ENCODE data around the gene CLEC4G. TPM values are rescaled to one million over a fixed set of nuclear protein-coding genes. Genes with fewer than 3 reads are reported as not detected.
A peak's percentile ranks its signal among the peaks of the same experiment; 100 is the strongest.

CLEC4G gene
- total and polyA plus RNA-seq, 2 donors from 2014 or later, result 0.72 to 1.1 TPM

GRCh38 chr19:7756258-7756657 is 24.3 kb upstream of the CLEC4G start:
- intact Hi-C loops (cut with DNase I), result no loop called here
- H3K27ac ChIP-seq (ENCODE audit: low read depth in 2 of 2, low read length in 2 of 2), result no peak overlapping the region
- H3K36me3 ChIP-seq (ENCODE audit: control insufficient read depth in 2 of 3, insufficient read depth in 3 of 3, low read length in 3 of 3), result no peaks in the 10 kb centered on the region
- TF ChIP-seq, protein P1, sequence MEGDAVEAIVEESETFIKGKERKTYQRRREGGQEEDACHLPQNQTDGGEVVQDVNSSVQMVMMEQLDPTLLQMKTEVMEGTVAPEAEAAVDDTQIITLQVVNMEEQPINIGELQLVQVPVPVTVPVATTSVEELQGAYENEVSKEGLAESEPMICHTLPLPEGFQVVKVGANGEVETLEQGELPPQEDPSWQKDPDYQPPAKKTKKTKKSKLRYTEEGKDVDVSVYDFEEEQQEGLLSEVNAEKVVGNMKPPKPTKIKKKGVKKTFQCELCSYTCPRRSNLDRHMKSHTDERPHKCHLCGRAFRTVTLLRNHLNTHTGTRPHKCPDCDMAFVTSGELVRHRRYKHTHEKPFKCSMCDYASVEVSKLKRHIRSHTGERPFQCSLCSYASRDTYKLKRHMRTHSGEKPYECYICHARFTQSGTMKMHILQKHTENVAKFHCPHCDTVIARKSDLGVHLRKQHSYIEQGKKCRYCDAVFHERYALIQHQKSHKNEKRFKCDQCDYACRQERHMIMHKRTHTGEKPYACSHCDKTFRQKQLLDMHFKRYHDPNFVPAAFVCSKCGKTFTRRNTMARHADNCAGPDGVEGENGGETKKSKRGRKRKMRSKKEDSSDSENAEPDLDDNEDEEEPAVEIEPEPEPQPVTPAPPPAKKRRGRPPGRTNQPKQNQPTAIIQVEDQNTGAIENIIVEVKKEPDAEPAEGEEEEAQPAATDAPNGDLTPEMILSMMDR (IDR thresholded peaks at IDR 0.05; ENCODE audit: borderline replicate concordance, extremely low read depth, insufficient read depth), result no peak
- no peaks in the 10 kb centered on the region for H3K27me3 ChIP-seq (ENCODE audit: control insufficient read depth, insufficient read depth, low read length)
- no peak overlapping the region for H3K9ac ChIP-seq (ENCODE audit: low read length in 3 of 3)
- DNase-seq (no peak), FAIRE-seq (no peak)
- peaks cover 0 to 7% (median 4%) of the 10 kb centered on the region in 3 donors for H3K9me3 ChIP-seq (ENCODE audit: control insufficient read depth in 2 of 3, insufficient read depth in 1 of 3, low read length in 3 of 3)
- H3K4me3 ChIP-seq (ENCODE audit: low read length in 3 of 3), result no peak overlapping the region
- no peaks in the 10 kb centered on the region for H3K4me1 ChIP-seq (ENCODE audit: control insufficient read depth in 2 of 3, insufficient read depth in 2 of 3, low read depth in 1 of 3, low read length in 3 of 3)

DNA sequence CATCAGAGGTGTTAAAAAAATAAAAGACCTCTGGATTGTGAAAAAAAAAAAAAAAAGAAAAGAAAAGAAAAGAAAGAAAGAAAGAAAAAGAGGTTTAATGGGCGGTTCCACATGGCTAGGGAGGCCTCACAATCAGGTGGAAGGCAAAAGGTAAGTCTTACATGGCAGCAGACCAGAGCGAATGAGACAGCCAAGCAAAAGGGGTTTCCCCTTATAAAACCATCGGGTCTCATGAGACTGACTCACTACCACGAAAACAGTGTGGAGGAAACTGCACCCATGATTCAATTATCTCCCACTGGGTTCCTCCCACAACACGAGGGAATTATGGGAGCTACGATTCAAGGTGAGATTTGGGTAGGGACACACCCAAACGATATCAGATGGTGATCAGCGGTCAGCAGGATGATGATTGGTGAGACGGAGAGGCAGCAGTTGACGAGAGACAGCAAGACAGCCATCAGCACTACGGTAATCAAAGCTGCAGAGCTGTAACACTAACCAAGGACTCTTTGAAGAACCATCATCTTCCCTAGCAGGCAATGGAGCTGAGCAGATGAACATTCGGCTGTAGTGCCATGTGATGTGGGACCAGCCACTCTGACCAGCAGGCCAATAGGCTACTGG is 19.4 kb upstream of the CLEC4G start:
- DNase-seq (no peak), FAIRE-seq (no peak)
- Histone ChIP-seq H3K27me3 (ENCODE audit: control insufficient read depth, insufficient read depth, low read length) (no peaks in the 10 kb centered on the region), H3K27ac (ENCODE audit: low read depth in 2 of 2, low read length in 2 of 2) (no peak overlapping the region), H3K9ac (ENCODE audit: low read length in 3 of 3) (no peak overlapping the region), H3K9me3 (ENCODE audit: control insufficient read depth in 2 of 3, insufficient read depth in 1 of 3, low read length in 3 of 3) (no peaks in the 10 kb centered on the region), H3K36me3 (ENCODE audit: control insufficient read depth in 2 of 3, insufficient read depth in 3 of 3, low read length in 3 of 3) (no peaks in the 10 kb centered on the region), H3K4me3 (ENCODE audit: low read length in 3 of 3) (no peak overlapping the region), H3K4me1 (ENCODE audit: control insufficient read depth in 2 of 3, insufficient read depth in 2 of 3, low read depth in 1 of 3, low read length in 3 of 3) (no peaks in the 10 kb centered on the region)
- TF ChIP-seq, protein P1 (IDR thresholded peaks at IDR 0.05; ENCODE audit: borderline replicate concordance, extremely low read depth, insufficient read depth), result no peak
- intact Hi-C loops (cut with DNase I), result no loop called here

DNA sequence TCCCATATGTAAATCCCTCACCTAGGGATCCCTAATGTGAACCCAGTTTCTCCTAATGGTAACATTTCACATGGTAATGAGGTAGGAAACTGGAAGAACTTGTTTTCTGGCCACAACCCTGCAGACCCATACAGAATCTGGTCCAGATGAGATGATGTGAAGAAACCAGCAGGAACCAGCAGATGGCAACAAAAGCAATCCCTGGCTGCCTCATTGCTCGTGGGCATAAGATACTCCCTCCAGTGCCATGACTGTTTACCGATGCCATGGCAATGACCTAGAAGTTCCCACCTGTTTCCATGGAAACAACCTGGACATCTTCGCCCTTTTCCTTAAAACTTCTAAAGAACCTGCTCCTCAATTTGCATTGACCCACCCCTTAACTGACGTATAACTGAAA is 16.8 kb upstream of the CLEC4G start:
- no peaks in the 10 kb centered on the region for H3K9me3 ChIP-seq (ENCODE audit: control insufficient read depth in 2 of 3, insufficient read depth in 1 of 3, low read length in 3 of 3)
- no peaks in the 10 kb centered on the region for H3K36me3 ChIP-seq (ENCODE audit: control insufficient read depth in 2 of 3, insufficient read depth in 3 of 3, low read length in 3 of 3)
- no peaks in the 10 kb centered on the region for H3K27me3 ChIP-seq (ENCODE audit: control insufficient read depth, insufficient read depth, low read length)
- DNase-seq (peak in 3 of 5 donors; percentile 50 to 68 (median 67)), FAIRE-seq (no peak)
- H3K4me3 ChIP-seq (ENCODE audit: low read length in 3 of 3), result no peak overlapping the region
- TF ChIP-seq, protein P1 (IDR thresholded peaks at IDR 0.05; ENCODE audit: borderline replicate concordance, extremely low read depth, insufficient read depth), result peak; percentile 21
- H3K9ac ChIP-seq (ENCODE audit: low read length in 3 of 3), result no peak overlapping the region
- no peak overlapping the region for H3K27ac ChIP-seq (ENCODE audit: low read depth in 2 of 2, low read length in 2 of 2)
- intact Hi-C loops (cut with DNase I), result no loop called here
- no peaks in the 10 kb centered on the region for H3K4me1 ChIP-seq (ENCODE audit: control insufficient read depth in 2 of 3, insufficient read depth in 2 of 3, low read depth in 1 of 3, low read length in 3 of 3)

DNA sequence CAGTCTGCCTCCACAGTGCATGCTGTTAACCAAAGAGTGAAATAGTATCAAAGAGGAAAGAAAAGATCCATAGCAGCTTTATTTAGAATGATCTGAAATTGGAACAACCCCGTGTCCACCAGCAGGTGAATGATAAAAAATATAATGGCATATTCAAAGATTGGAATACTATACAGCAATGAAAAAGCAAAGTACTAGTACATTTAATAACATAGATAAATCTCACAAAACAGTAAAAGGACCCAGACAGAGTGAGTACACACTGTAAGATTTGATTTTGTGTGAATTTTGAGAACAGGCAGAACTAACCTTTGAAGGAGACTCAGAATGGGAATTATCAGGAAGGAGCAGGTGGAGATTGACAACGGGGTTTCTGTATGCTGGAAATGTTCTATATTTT is 16.3 kb upstream of the CLEC4G start:
- TF ChIP-seq, protein P1 (IDR thresholded peaks at IDR 0.05; ENCODE audit: borderline replicate concordance, extremely low read depth, insufficient read depth), result no peak
- intact Hi-C loops (cut with DNase I), result no loop called here
- FAIRE-seq, result no peak

More for the DNA sequence above, 16.3 kb upstream of the CLEC4G start:
- Histone ChIP-seq H3K4me1 (ENCODE audit: control insufficient read depth in 2 of 3, insufficient read depth in 2 of 3, low read depth in 1 of 3, low read length in 3 of 3) (no peaks in the 10 kb centered on the region), H3K27ac (ENCODE audit: low read depth in 2 of 2, low read length in 2 of 2) (no peak overlapping the region), H3K9ac (ENCODE audit: low read length in 3 of 3) (no peak overlapping the region), H3K36me3 (ENCODE audit: control insufficient read depth in 2 of 3, insufficient read depth in 3 of 3, low read length in 3 of 3) (no peaks in the 10 kb centered on the region), H3K27me3 (ENCODE audit: control insufficient read depth, insufficient read depth, low read length) (no peaks in the 10 kb centered on the region), H3K4me3 (ENCODE audit: low read length in 3 of 3) (no peak overlapping the region), H3K9me3 (ENCODE audit: control insufficient read depth in 2 of 3, insufficient read depth in 1 of 3, low read length in 3 of 3) (no peaks in the 10 kb centered on the region)
- DNase-seq, result no peak
